Suprapubic skin (tissue), 3 donors: ENCODE measurements around the gene DECR2.

Experiments
- CTCF ChIP-seq, 2 donors: fragments of 200-600 bp in 1 of 2; fragments of 450-650 bp in 1 of 2; sonication (generic) in 1 of 2; IDR thresholded peaks; one replicate each; pipeline ENCODE4 v1.5.1; 2016 to 2019; ENCODE audit warnings: antibody characterized with exemption in 2 of 2, mild to moderate bottlenecking in 1 of 2, moderate library complexity in 1 of 2
- EP300 ChIP-seq: sonication (generic); formaldehyde crosslinking; IDR thresholded peaks from one replicate; pipeline ENCODE4 v1.6.1; 2017; ENCODE audit warnings: antibody characterized with exemption
- POLR2A ChIP-seq, 2 donors: fragments of 450-650 bp; IDR thresholded peaks; one replicate each; pipeline ENCODE4 v1.6.1; 2017; ENCODE audit warnings: antibody characterized with exemption in 2 of 2, mild to moderate bottlenecking in 2 of 2, moderate library complexity in 2 of 2

GRCh38 chr16:370979-371514 is 30.6 kb upstream of the DECR2 start:
- TF ChIP-seq EP300 (no peak), CTCF (IDR thresholded peaks at IDR 0.05) (no peak), POLR2A (IDR thresholded peaks at IDR 0.05) (no peak)
